ENCODE data around the gene GPLD1. TPM values are rescaled to one million over a fixed set of nuclear protein-coding genes. Genes with fewer than 3 reads are reported as not detected.

GPLD1 gene
- total RNA-seq, 2 experiments from 2014 or later, result 0.59 to 0.66 TPM

- Mint-ChIP-seq H3K9me3 (no peaks in the 10 kb centered on the region), H3K36me3 (ENCODE audit: low read depth) (no peaks in the 10 kb centered on the region), H3K27me3 (no peaks in the 10 kb centered on the region), H3K27ac (no peak overlapping the region), H3K4me1 (ENCODE audit: low read depth) (no peaks in the 10 kb centered on the region), H3K4me3 (no peak overlapping the region)
- ChIA-PET POLR2A (no interaction called here), CTCF (no interaction called here)
- Histone ChIP-seq H3K36me3 (ENCODE audit: insufficient read depth, low read length) (no peaks in the 10 kb centered on the region), H3K4me1 (ENCODE audit: insufficient read depth, low read length) (no peaks in the 10 kb centered on the region), H3K4me3 (ENCODE audit: low read length) (no peak overlapping the region), H3K27ac (ENCODE audit: low read depth in 1 of 2, low read length in 2 of 2) (no peak overlapping the region), H3K9me3 (ENCODE audit: control insufficient read depth in 1 of 2, insufficient read depth in 1 of 2, low read length in 2 of 2) (no peaks in the 10 kb centered on the region), H3K27me3 (ENCODE audit: control insufficient read depth in 1 of 2, insufficient read depth in 2 of 2, low read length in 2 of 2) (no peaks in the 10 kb centered on the region)
- no peak for ATAC-seq (ENCODE audit: poor library complexity)
- no peak for DNase-seq
- TF ChIP-seq CTCF (IDR thresholded peaks at IDR 0.05), result no peak
- intact Hi-C loops (cut with DNase I, micrococcal nuclease), result no loop called here
Measured at GRCh38 chr6:24448396-24448795, 41.0 kb downstream of the GPLD1 start.

- TF ChIP-seq CTCF (IDR thresholded peaks at IDR 0.05), result no peak
- ChIA-PET POLR2A (no interaction called here), CTCF (no interaction called here)
- Mint-ChIP-seq H3K4me3 (no peak overlapping the region), H3K27ac (no peak overlapping the region), H3K4me1 (ENCODE audit: low read depth) (no peaks in the 10 kb centered on the region), H3K27me3 (no peaks in the 10 kb centered on the region), H3K36me3 (ENCODE audit: low read depth) (no peaks in the 10 kb centered on the region), H3K9me3 (no peaks in the 10 kb centered on the region)
- Histone ChIP-seq H3K36me3 (ENCODE audit: insufficient read depth, low read length) (no peaks in the 10 kb centered on the region), H3K27ac (ENCODE audit: low read depth in 1 of 2, low read length in 2 of 2) (no peak overlapping the region), H3K4me1 (ENCODE audit: insufficient read depth, low read length) (no peaks in the 10 kb centered on the region), H3K4me3 (ENCODE audit: low read length) (no peak overlapping the region), H3K9me3 (ENCODE audit: control insufficient read depth in 1 of 2, insufficient read depth in 1 of 2, low read length in 2 of 2) (no peaks in the 10 kb centered on the region), H3K27me3 (ENCODE audit: control insufficient read depth in 1 of 2, insufficient read depth in 2 of 2, low read length in 2 of 2) (no peaks in the 10 kb centered on the region)
- intact Hi-C loops (cut with DNase I, micrococcal nuclease), result no loop called here
- ATAC-seq (ENCODE audit: poor library complexity), result no peak
- no peak for DNase-seq
Measured at GRCh38 chr6:24446670-24447069, 42.7 kb downstream of the GPLD1 start.

- H3K27me3 ChIP-seq (ENCODE audit: control insufficient read depth in 1 of 2, insufficient read depth in 2 of 2, low read length in 2 of 2), result no peaks in the 10 kb centered on the region
- no peaks in the 10 kb centered on the region for H3K4me1 Mint-ChIP-seq (ENCODE audit: low read depth)
- no peaks in the 10 kb centered on the region for H3K9me3 ChIP-seq (ENCODE audit: control insufficient read depth in 1 of 2, insufficient read depth in 1 of 2, low read length in 2 of 2)
- ChIA-PET CTCF (no interaction called here), POLR2A (no interaction called here)
- H3K27ac Mint-ChIP-seq, result no peak overlapping the region
- H3K9me3 Mint-ChIP-seq, result no peaks in the 10 kb centered on the region
- DNase-seq (no peak), ATAC-seq (ENCODE audit: poor library complexity) (no peak)
- intact Hi-C loops (cut with DNase I, micrococcal nuclease), result no loop called here
- TF ChIP-seq CTCF (IDR thresholded peaks at IDR 0.05), result no peak
- no peaks in the 10 kb centered on the region for H3K4me1 ChIP-seq (ENCODE audit: insufficient read depth, low read length)
- no peak overlapping the region for H3K27ac ChIP-seq (ENCODE audit: low read depth in 1 of 2, low read length in 2 of 2)
- H3K36me3 Mint-ChIP-seq (ENCODE audit: low read depth), result no peaks in the 10 kb centered on the region
- H3K27me3 Mint-ChIP-seq, result no peaks in the 10 kb centered on the region
- no peak overlapping the region for H3K4me3 ChIP-seq (ENCODE audit: low read length)
- no peaks in the 10 kb centered on the region for H3K36me3 ChIP-seq (ENCODE audit: insufficient read depth, low read length)
- H3K4me3 Mint-ChIP-seq, result no peak overlapping the region
Measured at GRCh38 chr6:24445704-24446103, 43.7 kb downstream of the GPLD1 start.

Data from CD4-positive, alpha-beta T cell (primary cell).